OCI-LY7 (cell line): ENCODE results near the gene TAF6L.

ENCODE experiments used
- EZH2phosphoT487 ChIP-seq: fragments of 200-600 bp; sonication (generic); IDR thresholded peaks from 2 replicates; pipeline ENCODE4 v1.6.1; 2018; ENCODE audit warnings: low read depth, borderline replicate concordance, mild to moderate bottlenecking, mixed run types, antibody characterized with exemption, low read length, moderate library complexity, mixed read lengths
- TF ChIP-seq, protein P1 (sequence below): fragments of 200-600 bp; sonication (generic); conservative IDR thresholded peaks from 2 replicates; pipeline ENCODE4 v1.5.1; 2014; ENCODE audit warnings: mild to moderate bottlenecking, antibody characterized with exemption, low read length, moderate library complexity, mixed read lengths

- TF ChIP-seq, protein P1, sequence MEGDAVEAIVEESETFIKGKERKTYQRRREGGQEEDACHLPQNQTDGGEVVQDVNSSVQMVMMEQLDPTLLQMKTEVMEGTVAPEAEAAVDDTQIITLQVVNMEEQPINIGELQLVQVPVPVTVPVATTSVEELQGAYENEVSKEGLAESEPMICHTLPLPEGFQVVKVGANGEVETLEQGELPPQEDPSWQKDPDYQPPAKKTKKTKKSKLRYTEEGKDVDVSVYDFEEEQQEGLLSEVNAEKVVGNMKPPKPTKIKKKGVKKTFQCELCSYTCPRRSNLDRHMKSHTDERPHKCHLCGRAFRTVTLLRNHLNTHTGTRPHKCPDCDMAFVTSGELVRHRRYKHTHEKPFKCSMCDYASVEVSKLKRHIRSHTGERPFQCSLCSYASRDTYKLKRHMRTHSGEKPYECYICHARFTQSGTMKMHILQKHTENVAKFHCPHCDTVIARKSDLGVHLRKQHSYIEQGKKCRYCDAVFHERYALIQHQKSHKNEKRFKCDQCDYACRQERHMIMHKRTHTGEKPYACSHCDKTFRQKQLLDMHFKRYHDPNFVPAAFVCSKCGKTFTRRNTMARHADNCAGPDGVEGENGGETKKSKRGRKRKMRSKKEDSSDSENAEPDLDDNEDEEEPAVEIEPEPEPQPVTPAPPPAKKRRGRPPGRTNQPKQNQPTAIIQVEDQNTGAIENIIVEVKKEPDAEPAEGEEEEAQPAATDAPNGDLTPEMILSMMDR, result no peak
- no peak for TF ChIP-seq EZH2phosphoT487
These were observed 44.4 kb upstream of the TAF6L start for GRCh38 chr11:62726915-62727164.
